Spleen (tissue), 11 donors: ENCODE measurements around the gene ALG14. TPM values are rescaled to one million over a fixed set of nuclear protein-coding genes. Genes with fewer than 3 reads are reported as not detected.
A peak's percentile ranks its signal among the peaks of the same experiment; 100 is the strongest.

ENCODE experiments used
- DNase-seq: peaks from one replicate; pipeline ENCODE4 v3.0.0-alpha.2; 2020
- H3K27ac ChIP-seq, 8 donors: fragments of 200-600 bp; sonication (generic) in 7 of 8; 1 replicate in 4 of 8; 2 replicates in 4 of 8; pipeline versions ENCODE4 v1.5.0 to v1.8.0; 2016 to 2021; ENCODE audit warnings: inconsistent platforms in 4 of 8, mild to moderate bottlenecking in 4 of 8, moderate library complexity in 1 of 8
- H3K27me3 ChIP-seq, 7 donors: fragments of 200-600 bp; sonication (generic) in 6 of 7; replicated peaks in 1 of 7; 1 replicate in 4 of 7; 2 replicates in 3 of 7; pipeline versions ENCODE4 v1.5.0 to v1.8.0; 2016 to 2021; ENCODE audit warnings: inconsistent platforms in 3 of 7, mild to moderate bottlenecking in 1 of 7
- H3K36me3 ChIP-seq, 6 donors: fragments of 200-600 bp; sonication (generic) in 5 of 6; 1 replicate in 4 of 6; 2 replicates in 2 of 6; pipeline versions ENCODE4 v1.5.0 to v1.8.0; 2016 to 2021; ENCODE audit warnings: inconsistent platforms in 2 of 6
- H3K4me1 ChIP-seq, 6 donors: fragments of 200-600 bp; sonication (generic) in 5 of 6; 1 replicate in 3 of 6; 2 replicates in 3 of 6; pipeline versions ENCODE4 v1.5.0 to v1.8.0; 2016 to 2021; ENCODE audit warnings: inconsistent platforms in 3 of 6
- H3K4me3 ChIP-seq, 8 donors: fragments of 200-600 bp; sonication (generic) in 7 of 8; 1 replicate in 4 of 8; 2 replicates in 4 of 8; pipeline versions ENCODE4 v1.5.0 to v1.8.0; 2016 to 2021; ENCODE audit warnings: inconsistent platforms in 4 of 8, mild to moderate bottlenecking in 4 of 8, moderate library complexity in 2 of 8
- H3K9me3 ChIP-seq, 8 donors: fragments of 200-600 bp; sonication (generic) in 7 of 8; 1 replicate in 4 of 8; 2 replicates in 4 of 8; pipeline versions ENCODE4 v1.5.0 to v1.8.0; 2016 to 2021; ENCODE audit warnings: inconsistent platforms in 4 of 8
- POLR2A ChIP-seq, 3 donors: fragments of 450-650 bp; IDR thresholded peaks; one replicate each; pipeline ENCODE4 v1.5.1; 2017; ENCODE audit warnings: antibody characterized with exemption in 3 of 3, mild to moderate bottlenecking in 1 of 3
- POLR2AphosphoS5 ChIP-seq, 3 donors: sonication (generic); formaldehyde crosslinking; IDR thresholded peaks; one replicate each; pipeline ENCODE4 v1.5.1; 2017; ENCODE audit warnings: antibody characterized with exemption in 3 of 3
- WGBS, 5 donors: extraction: QIAGEN DNeasy Blood & Tissue Kit in 3 of 5; methylation state at CpG; one replicate each; pipeline versions ENCODE4 v1.1.5 to v1.1.7; 2013 to 2018; 5-methylcytosine and 5-hydroxymethylcytosine counted together
- intact Hi-C: fragments of 100-400 bp; cut with DNase I; formaldehyde crosslinking; loops from one replicate; pipeline ENCODE4 v1.15.0; 2023; ENCODE audit warnings: low total_unique reads
- polyA plus RNA-seq, 3 donors: library from polyadenylated mRNA; stranded (reverse); fragments of 200-250 nt; gene quantifications; one replicate each; pipeline ENCODE4 v1.2.1, GENCODE V29; 2013
- total RNA-seq, 7 donors: library from RNA; depleted of rRNA in 3 of 7; stranded (reverse); fragments of >200 nt in 3 of 7; fragmentation: NEBNext Ultra II Directional in 4 of 7; extraction: Animal tissue kit (Norgen Biotek cat#: 25700) in 4 of 7; gene quantifications; one replicate each; pipeline versions ENCODE4 v1.1.0 to v1.2.1, GENCODE V29; 2016 to 2021
- TF ChIP-seq, protein P1 (sequence below), 11 experiments: fragments of 200-600 bp in 7 of 11; fragments of 450-650 bp in 4 of 11; sonication (generic) in 4 of 11; IDR thresholded peaks in 8 of 11; conservative IDR thresholded peaks in 3 of 11; 1 replicate in 7 of 11; 2 replicates in 4 of 11; pipeline versions ENCODE4 v1.4.0 to v1.8.0; 2016 to 2021; ENCODE audit warnings: antibody characterized with exemption in 11 of 11, inconsistent platforms in 4 of 11, mild to moderate bottlenecking in 1 of 11
- donor health status: healthy with polysubstance abuse.
- donor health status: DM: no; HTN: no; CAD: no; lungs with moderate emphysema.
- donor health status: DM: no; HTN: no; CAD: no.
- donor health status: Bipolar disorder and iron deficiency.
- donor health status: healthy.
- donor health status: DM: no; HTN: no; CAD: no.
- donor health status: DM: yes; HTN: yes; CAD: no.

ALG14 gene
- total and polyA plus RNA-seq, 10 donors, result 0.78 to 6.0 (median 1.2) TPM

DNA sequence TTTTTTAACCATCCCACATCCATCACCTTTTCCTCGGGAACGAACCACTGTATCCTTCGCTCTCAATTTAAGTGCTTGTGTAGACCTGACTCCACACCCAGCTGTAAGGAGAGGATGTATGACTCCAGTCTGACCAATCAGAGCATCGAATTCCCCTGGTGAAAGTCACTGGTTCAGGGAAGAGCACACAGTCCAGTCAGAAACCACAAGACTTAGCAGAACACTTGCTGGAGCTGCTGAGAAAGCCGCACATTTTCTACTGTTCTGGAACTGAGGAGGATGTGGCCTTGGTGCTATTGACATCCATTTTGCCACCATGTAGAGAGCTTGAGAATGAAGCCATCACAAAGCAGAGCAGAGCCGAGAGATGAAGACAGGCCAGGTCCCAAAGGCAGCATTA, 86.0 kb downstream of the ALG14 start:
- intact Hi-C loops, result no loop called here
- Histone ChIP-seq H3K4me1 (peaks cover 0 to 31% (median 11%) of the 10 kb centered on the region in 6 donors), H3K4me3 (no peak overlapping the region), H3K27me3 (no peaks in the 10 kb centered on the region), H3K27ac (no peak overlapping the region), H3K36me3 (no peaks in the 10 kb centered on the region), H3K9me3 (no peaks in the 10 kb centered on the region)
- DNase-seq, result no peak
- TF ChIP-seq POLR2AphosphoS5 (IDR thresholded peaks at IDR 0.05), result no peak
- TF ChIP-seq POLR2A (IDR thresholded peaks at IDR 0.05), result no peak
- TF ChIP-seq, protein P1, sequence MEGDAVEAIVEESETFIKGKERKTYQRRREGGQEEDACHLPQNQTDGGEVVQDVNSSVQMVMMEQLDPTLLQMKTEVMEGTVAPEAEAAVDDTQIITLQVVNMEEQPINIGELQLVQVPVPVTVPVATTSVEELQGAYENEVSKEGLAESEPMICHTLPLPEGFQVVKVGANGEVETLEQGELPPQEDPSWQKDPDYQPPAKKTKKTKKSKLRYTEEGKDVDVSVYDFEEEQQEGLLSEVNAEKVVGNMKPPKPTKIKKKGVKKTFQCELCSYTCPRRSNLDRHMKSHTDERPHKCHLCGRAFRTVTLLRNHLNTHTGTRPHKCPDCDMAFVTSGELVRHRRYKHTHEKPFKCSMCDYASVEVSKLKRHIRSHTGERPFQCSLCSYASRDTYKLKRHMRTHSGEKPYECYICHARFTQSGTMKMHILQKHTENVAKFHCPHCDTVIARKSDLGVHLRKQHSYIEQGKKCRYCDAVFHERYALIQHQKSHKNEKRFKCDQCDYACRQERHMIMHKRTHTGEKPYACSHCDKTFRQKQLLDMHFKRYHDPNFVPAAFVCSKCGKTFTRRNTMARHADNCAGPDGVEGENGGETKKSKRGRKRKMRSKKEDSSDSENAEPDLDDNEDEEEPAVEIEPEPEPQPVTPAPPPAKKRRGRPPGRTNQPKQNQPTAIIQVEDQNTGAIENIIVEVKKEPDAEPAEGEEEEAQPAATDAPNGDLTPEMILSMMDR (IDR thresholded peaks at IDR 0.05 in 8 of 11, conservative IDR thresholded peaks at IDR 0.05 in 3 of 11), result no peak
- WGBS, 5 donors, result 80 to 94% (median 92%) methylated on average over 6 of the region's 6 CpGs

DNA sequence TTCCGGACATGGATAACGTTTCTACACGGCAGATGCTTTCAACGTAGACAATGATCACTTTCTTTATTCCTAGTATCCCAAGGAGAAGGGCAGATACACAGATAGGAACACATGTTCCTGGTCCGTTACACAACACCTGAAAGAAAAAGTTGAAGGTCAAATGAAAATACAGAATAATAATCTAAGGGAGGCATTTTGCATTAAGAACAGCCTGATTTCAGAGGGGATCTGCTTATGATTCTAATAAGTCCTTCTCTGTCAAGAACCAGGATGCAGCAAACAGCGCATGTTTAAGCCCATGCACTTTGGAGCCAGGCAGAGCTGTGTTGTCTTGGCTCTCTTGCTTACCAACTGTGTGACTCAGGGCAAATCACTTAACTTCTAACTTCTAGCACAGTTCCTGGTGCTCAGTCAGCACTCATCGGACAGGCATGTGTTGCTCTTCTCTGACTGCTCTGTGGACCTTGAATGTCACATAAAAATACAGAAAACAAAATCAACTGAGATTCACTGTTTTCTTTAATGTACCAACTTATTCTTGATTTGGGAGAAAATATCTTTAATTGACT, 89.5 kb downstream of the ALG14 start:
- WGBS, 5 donors, result 65 to 84% (median 76%) methylated on average over 7 of the region's 7 CpGs
- no peaks in the 10 kb centered on the region for H3K36me3 ChIP-seq
- H3K9me3 ChIP-seq, result no peaks in the 10 kb centered on the region
- peaks cover 16 to 61% (median 30%) of the 10 kb centered on the region in 6 donors for H3K4me1 ChIP-seq
- H3K27ac ChIP-seq, result peak overlapping the region; percentile 23 to 81 (median 64)
- no peaks in the 10 kb centered on the region for H3K27me3 ChIP-seq
- no peak for DNase-seq
- intact Hi-C loops, result no loop called here
- TF ChIP-seq, protein P1 (IDR thresholded peaks at IDR 0.05 in 8 of 11, conservative IDR thresholded peaks at IDR 0.05 in 3 of 11), result no peak
- TF ChIP-seq POLR2AphosphoS5 (IDR thresholded peaks at IDR 0.05) (peak in 1 of 3 donors; percentile 62), POLR2A (IDR thresholded peaks at IDR 0.05) (no peak)
- no peak overlapping the region for H3K4me3 ChIP-seq

DNA sequence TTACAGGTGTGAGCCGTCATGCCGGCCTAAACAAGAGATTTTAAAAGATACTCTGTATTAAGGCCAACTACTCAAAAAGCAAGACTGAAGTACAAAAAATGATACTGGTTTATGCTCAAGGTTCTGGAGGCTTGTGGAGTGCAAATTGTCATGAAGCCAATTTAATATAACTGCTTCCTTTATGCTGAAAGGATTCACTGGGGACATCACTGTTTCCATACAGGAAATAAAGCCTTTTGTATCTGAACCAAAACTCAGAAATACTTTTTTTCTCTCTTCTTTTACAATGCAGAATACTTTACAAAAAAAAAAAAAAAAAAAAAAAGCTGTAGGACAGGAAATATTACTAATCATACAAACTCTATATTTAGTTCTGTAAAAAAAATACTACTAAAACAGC, 90.4 kb downstream of the ALG14 start:
- H3K27ac ChIP-seq, result peak overlapping the region; percentile 23 to 81 (median 67)
- no peak for DNase-seq
- WGBS, 5 donors, result 54 to 86% (median 76%) methylated on average over 2 of the region's 2 CpGs
- intact Hi-C loops, result no loop called here
- no peaks in the 10 kb centered on the region for H3K36me3 ChIP-seq
- H3K4me1 ChIP-seq, result peaks cover 16 to 54% (median 30%) of the 10 kb centered on the region in 6 donors
- no peaks in the 10 kb centered on the region for H3K9me3 ChIP-seq
- no peaks in the 10 kb centered on the region for H3K27me3 ChIP-seq
- H3K4me3 ChIP-seq, result no peak overlapping the region
- TF ChIP-seq POLR2AphosphoS5 (IDR thresholded peaks at IDR 0.05), result no peak
- TF ChIP-seq POLR2A (IDR thresholded peaks at IDR 0.05), result no peak
- TF ChIP-seq, protein P1 (IDR thresholded peaks at IDR 0.05 in 8 of 11, conservative IDR thresholded peaks at IDR 0.05 in 3 of 11), result no peak

DNA sequence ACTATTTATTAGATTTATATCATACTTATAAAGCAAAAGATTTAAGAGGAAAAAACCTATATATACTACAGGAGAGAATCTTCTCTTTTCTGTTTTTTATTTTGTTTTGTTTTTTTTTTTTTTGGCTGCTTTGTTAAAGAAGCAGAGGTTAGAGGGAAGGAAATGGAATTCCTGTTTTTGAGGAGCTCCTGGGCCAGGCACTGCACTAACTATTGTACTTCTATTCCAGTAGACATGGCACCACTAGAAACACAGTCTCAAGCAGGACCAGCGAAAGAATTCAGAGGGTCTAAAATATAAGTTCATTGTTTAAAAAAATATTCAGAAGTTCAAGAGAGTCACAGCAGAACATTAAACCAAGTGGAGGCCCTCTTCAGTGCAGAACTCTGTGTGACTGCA, 91.2 kb downstream of the ALG14 start:
- peak overlapping the region in 7 of 8 donors; percentile 62 to 81 (median 69) for H3K27ac ChIP-seq
- 60 to 94% (median 89%) methylated on average over 1 of the region's 1 CpG for WGBS, 5 donors
- no peak for DNase-seq
- H3K4me1 ChIP-seq, result peaks cover 16 to 49% (median 30%) of the 10 kb centered on the region in 6 donors
- H3K4me3 ChIP-seq, result no peak overlapping the region
- no peaks in the 10 kb centered on the region for H3K27me3 ChIP-seq
- H3K9me3 ChIP-seq, result no peaks in the 10 kb centered on the region
- no peak for TF ChIP-seq POLR2AphosphoS5 (IDR thresholded peaks at IDR 0.05)
- TF ChIP-seq POLR2A (IDR thresholded peaks at IDR 0.05), result no peak
- TF ChIP-seq, protein P1 (IDR thresholded peaks at IDR 0.05 in 8 of 11, conservative IDR thresholded peaks at IDR 0.05 in 3 of 11), result no peak
- no peaks in the 10 kb centered on the region for H3K36me3 ChIP-seq
- intact Hi-C loops, result no loop called here
